RWPE2 (cell line): Measurements from ENCODE around the gene COL27A1.

ENCODE experiments used
- ATAC-seq: fragments of 200-7000 bp; cut with Tn5 transposase; 3 replicates; pipeline ENCODE4 v1.9.1; 2021; ENCODE audit warnings: low read depth
- DNase-seq: peaks from one replicate; pipeline ENCODE4 v3.0.0-alpha.2; 2020; ENCODE audit warnings: low spot score
- H3K27ac ChIP-seq: fragments of 450-650 bp; 2 replicates; pipeline ENCODE4 v1.5.1; 2017; ENCODE audit warnings: mild to moderate bottlenecking; ENCODE audit not compliant: poor library complexity, severe bottlenecking
- H3K27me3 ChIP-seq: fragments of 250-450 bp; sonication (Bioruptor Pico); 2 replicates; pipeline ENCODE4 v1.5.1; 2021; ENCODE audit warnings: mild to moderate bottlenecking, moderate library complexity; ENCODE audit not compliant: insufficient read depth, poor library complexity, severe bottlenecking
- H3K36me3 ChIP-seq: fragments of 250-450 bp; sonication (Bioruptor Pico); 2 replicates; pipeline ENCODE4 v1.5.1; 2020; ENCODE audit warnings: low read depth, mild to moderate bottlenecking, moderate library complexity
- H3K4me1 ChIP-seq: fragments of 250-450 bp; sonication (Bioruptor Pico); 2 replicates; pipeline ENCODE4 v1.5.1; 2021; ENCODE audit warnings: mild to moderate bottlenecking, moderate library complexity; ENCODE audit not compliant: insufficient read depth, poor library complexity, severe bottlenecking
- H3K4me3 ChIP-seq: fragments of 250-450 bp; sonication (Bioruptor Pico); 2 replicates; pipeline ENCODE4 v1.5.1; 2021; ENCODE audit warnings: mild to moderate bottlenecking, moderate library complexity; ENCODE audit not compliant: severe bottlenecking
- H3K9me3 ChIP-seq: fragments of 250-450 bp; sonication (Bioruptor Pico); 2 replicates; pipeline ENCODE4 v1.5.1; 2021; ENCODE audit warnings: mild to moderate bottlenecking, moderate library complexity; ENCODE audit not compliant: severe bottlenecking
- TF ChIP-seq, protein P1 (sequence below): fragments of 450-650 bp; IDR thresholded peaks from one replicate; pipeline ENCODE4 v1.5.1; 2017; ENCODE audit warnings: mild to moderate bottlenecking, moderate library complexity; ENCODE audit not compliant: poor library complexity, severe bottlenecking

The COL27A1 gene

GRCh38 chr9:114256827-114257328 is 101.5 kb downstream of the COL27A1 start:
- no peak overlapping the region for H3K27ac ChIP-seq
- no peaks in the 10 kb centered on the region for H3K27me3 ChIP-seq
- H3K4me3 ChIP-seq: no peak overlapping the region
- ATAC-seq: no peak
- TF ChIP-seq, protein P1, sequence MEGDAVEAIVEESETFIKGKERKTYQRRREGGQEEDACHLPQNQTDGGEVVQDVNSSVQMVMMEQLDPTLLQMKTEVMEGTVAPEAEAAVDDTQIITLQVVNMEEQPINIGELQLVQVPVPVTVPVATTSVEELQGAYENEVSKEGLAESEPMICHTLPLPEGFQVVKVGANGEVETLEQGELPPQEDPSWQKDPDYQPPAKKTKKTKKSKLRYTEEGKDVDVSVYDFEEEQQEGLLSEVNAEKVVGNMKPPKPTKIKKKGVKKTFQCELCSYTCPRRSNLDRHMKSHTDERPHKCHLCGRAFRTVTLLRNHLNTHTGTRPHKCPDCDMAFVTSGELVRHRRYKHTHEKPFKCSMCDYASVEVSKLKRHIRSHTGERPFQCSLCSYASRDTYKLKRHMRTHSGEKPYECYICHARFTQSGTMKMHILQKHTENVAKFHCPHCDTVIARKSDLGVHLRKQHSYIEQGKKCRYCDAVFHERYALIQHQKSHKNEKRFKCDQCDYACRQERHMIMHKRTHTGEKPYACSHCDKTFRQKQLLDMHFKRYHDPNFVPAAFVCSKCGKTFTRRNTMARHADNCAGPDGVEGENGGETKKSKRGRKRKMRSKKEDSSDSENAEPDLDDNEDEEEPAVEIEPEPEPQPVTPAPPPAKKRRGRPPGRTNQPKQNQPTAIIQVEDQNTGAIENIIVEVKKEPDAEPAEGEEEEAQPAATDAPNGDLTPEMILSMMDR: no peak
- H3K9me3 ChIP-seq: no peaks in the 10 kb centered on the region
- H3K4me1 ChIP-seq: no peaks in the 10 kb centered on the region
- no peaks in the 10 kb centered on the region for H3K36me3 ChIP-seq
- no peak for DNase-seq

DNA sequence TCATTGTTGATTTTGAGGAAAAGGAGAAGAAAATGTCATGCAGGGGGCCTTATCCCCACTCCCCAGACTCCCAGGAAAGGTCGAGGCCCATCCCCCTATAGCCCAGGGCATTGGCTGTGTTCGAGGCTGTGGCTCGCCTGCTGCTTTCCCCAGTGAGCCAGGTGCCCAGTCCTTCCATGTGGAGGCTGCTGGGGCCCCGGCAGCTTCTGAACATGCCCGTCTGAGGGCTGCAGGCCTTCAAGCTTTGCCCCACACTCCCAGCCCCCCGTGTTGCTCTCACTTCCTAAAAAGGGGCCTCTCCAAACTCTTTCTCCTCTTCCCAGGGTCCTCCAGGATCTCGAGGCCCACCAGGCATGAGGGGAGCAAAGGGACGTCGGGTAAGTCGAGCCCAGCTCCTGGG is 102.9 kb downstream of the COL27A1 start:
- H3K27ac ChIP-seq: no peak overlapping the region

GRCh38 chr9:114258866-114259797 is 103.8 kb downstream of the COL27A1 start:
- Histone ChIP-seq H3K27ac (no peak overlapping the region), H3K9me3 (no peaks in the 10 kb centered on the region), H3K4me3 (no peak overlapping the region), H3K4me1 (no peaks in the 10 kb centered on the region), H3K36me3 (no peaks in the 10 kb centered on the region), H3K27me3 (no peaks in the 10 kb centered on the region)
- no peak for DNase-seq
- ATAC-seq: no peak; the same call in 2 of the 3 replicates
- TF ChIP-seq, protein P1: no peak

More for the DNA sequence above, 102.9 kb downstream of the COL27A1 start:
- DNase-seq (no peak), ATAC-seq (no peak)
- Histone ChIP-seq H3K36me3 (no peaks in the 10 kb centered on the region), H3K9me3 (no peaks in the 10 kb centered on the region), H3K4me1 (no peaks in the 10 kb centered on the region), H3K4me3 (no peak overlapping the region), H3K27me3 (no peaks in the 10 kb centered on the region)
- TF ChIP-seq, protein P1: no peak

DNA sequence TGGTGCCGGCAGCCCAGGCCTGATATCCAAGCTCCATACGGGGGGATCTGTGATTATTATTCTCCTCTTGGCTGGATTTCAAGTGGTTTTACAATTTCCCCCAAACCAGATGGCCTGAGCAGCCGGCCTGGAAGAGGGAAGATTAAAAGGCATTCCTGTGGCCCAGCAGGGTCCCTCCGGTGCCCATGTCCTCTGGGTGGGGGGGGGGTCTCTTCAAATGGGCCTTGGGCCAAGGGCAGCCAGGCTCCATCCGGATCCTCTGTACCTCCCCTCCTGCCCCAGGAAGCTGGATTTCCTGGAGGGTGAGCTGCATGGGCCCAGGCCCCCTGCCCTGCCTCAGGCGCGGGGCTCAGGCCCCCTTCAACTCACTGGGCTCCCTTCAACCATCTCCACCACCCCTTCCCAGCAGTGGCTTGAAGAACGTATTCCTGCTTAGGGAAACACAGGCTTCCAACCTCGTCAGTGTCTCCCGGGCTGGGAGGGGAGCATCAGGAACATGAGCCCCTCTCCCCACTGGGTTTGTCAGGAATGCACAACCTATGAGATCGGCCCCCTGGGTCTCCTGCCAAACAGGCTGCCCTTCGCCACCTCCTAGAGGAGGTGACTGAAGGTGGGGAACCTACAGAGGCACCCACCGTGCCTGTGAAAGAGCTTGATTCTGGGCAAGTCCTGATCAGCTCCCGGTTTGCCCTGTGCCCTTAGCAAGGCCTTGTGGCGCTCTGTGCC is 104.6 kb downstream of the COL27A1 start:
- no peak overlapping the region for H3K27ac ChIP-seq
- ATAC-seq: no peak
- TF ChIP-seq, protein P1: no peak
- H3K4me1 ChIP-seq: no peaks in the 10 kb centered on the region
- no peak overlapping the region for H3K4me3 ChIP-seq
- no peaks in the 10 kb centered on the region for H3K27me3 ChIP-seq
- H3K9me3 ChIP-seq: no peaks in the 10 kb centered on the region
- no peaks in the 10 kb centered on the region for H3K36me3 ChIP-seq
- no peak for DNase-seq
